GM06990 (cell line): ENCODE data around the gene FILIP1.
"Not testable (repeated sequence)": the region's sequence is repeated elsewhere in the genome, so short reads cannot be mapped to it uniquely, and the experiment has no call there.

Experiments used
- DNase-seq: peaks from one replicate; pipeline ENCODE4 v3.0.0-alpha.2; 2011; ENCODE audit not compliant: insufficient read length; ENCODE audit errors: extremely low read depth
- H3K27me3 ChIP-seq: replicated peaks from 2 replicates; pipeline ENCODE4 v1.6.0; 2011; ENCODE audit warnings: low read length; ENCODE audit not compliant: control insufficient read depth, insufficient read depth
- H3K36me3 ChIP-seq: 2 replicates; pipeline ENCODE4 v1.5.1; 2011; ENCODE audit warnings: low read length; ENCODE audit not compliant: control insufficient read depth, insufficient read depth
- H3K4me3 ChIP-seq: replicated peaks from 2 replicates; pipeline ENCODE4 v1.5.1; 2011; ENCODE audit warnings: low read depth, mild to moderate bottlenecking, control low read depth, low read length
- CTCF ChIP-seq: IDR thresholded peaks from 2 replicates; pipeline ENCODE4 v1.5.1; 2011; ENCODE audit warnings: low read length, control low read depth, mild to moderate bottlenecking, inconsistent platforms; ENCODE audit not compliant: insufficient read depth, poor library complexity, severe bottlenecking

The FILIP1 gene

GRCh38 chr6:75438013-75438431, 55.6 kb downstream of the FILIP1 start:
- no peak for TF ChIP-seq CTCF
- H3K36me3 ChIP-seq = no peaks in the 10 kb centered on the region
- no peak overlapping the region for H3K4me3 ChIP-seq
- DNase-seq = no peak
- H3K27me3 ChIP-seq = no peaks in the 10 kb centered on the region

DNA sequence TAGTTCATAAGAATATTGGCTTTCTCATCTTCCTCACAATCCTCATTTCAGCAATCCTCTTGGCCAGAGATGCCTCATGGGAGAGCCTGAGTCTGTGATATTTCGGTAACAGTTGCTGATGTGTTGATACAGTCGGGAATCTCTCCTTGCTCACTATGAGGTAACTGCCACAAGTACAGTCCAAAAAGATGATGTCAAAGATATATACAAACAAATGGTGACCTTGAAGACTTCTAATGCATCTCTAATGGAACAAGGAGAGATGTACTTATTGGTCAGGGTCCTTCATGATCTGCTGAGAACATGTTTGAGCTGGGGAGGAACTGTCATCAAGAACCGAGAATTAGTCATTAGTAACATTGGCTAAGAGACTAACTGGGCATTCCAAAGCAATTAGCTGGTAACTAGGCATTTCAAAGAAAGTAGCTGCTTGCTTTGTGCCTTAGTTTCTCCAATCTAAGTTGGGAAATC, 56.1 kb downstream of the FILIP1 start:
- no peak for DNase-seq
- no peaks in the 10 kb centered on the region for H3K27me3 ChIP-seq
- no peak overlapping the region for H3K4me3 ChIP-seq
- no peak for TF ChIP-seq CTCF
- no peaks in the 10 kb centered on the region for H3K36me3 ChIP-seq

- H3K36me3 ChIP-seq = no peaks in the 10 kb centered on the region
- no peak overlapping the region for H3K4me3 ChIP-seq
- DNase-seq = no peak
- no peaks in the 10 kb centered on the region for H3K27me3 ChIP-seq
- TF ChIP-seq CTCF = no peak
Observed at GRCh38 chr6:75436869-75437268, 56.7 kb downstream of the FILIP1 start.

DNA sequence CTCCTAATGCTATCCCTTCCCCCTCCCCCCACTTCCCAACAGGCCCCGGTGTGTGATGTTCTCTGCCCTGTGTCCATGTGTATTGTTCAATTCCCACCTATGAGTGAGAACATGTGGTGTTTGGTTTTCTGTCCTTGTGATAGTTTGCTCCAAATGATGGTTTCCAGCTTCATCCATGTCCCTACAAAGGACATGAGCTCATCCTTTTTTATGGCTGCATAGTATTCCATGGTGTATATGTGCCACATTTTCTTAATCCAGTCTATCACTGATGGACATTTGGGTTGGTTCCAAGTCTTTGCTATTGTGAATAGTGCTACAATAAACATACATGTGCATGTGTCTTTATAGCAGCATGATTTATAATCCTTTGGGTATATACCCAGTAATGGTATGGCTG, 60.8 kb downstream of the FILIP1 start:
- not testable (repeated sequence) for H3K27me3 ChIP-seq, H3K36me3 ChIP-seq, H3K4me3 ChIP-seq, DNase-seq

- Histone ChIP-seq H3K4me3 (no peak overlapping the region), H3K27me3 (no peaks in the 10 kb centered on the region)
- no peak for DNase-seq
Observed at GRCh38 chr6:75431379-75431778, 62.2 kb downstream of the FILIP1 start.

GRCh38 chr6:75430631-75431325, 62.8 kb downstream of the FILIP1 start:
- Histone ChIP-seq H3K4me3 (no peak overlapping the region), H3K27me3 (no peaks in the 10 kb centered on the region), H3K36me3 (no peaks in the 10 kb centered on the region)
- no peak for DNase-seq
- no peak for TF ChIP-seq CTCF

More at GRCh38 chr6:75431379-75431778, 62.2 kb downstream of the FILIP1 start:
- no peaks in the 10 kb centered on the region for H3K36me3 ChIP-seq
- TF ChIP-seq CTCF = no peak
